GM18907 (cell line): Measurements from ENCODE around the gene C2CD3.
A peak's percentile ranks its signal among the peaks of the same experiment; 100 is the strongest.

Experiments
- ATAC-seq: cut with Tn5 transposase; IDR thresholded peaks from one replicate; pipeline ENCODE4 v1.9.1; 2021; ENCODE audit warnings: mild to moderate bottlenecking, moderate library complexity; ENCODE audit not compliant: unreplicated experiment

C2CD3 gene

DNA sequence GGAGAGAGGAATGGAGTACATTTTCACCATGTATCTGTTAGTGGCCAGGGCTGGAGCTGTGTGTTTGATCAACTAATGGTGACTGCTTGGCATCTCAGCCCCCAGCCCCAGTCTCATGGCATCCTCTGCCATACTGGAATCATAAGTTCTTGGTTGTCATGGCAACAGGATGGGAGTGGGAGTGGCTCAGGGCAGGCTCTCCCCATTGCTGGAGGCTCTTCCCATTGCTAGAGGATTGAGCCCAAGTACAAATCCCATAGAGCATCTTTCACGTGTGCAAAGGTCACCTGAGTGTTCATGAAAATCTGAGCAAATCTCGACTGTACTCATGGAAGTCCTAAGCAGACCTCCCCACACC is 205.1 kb downstream of the C2CD3 start:
- ATAC-seq: no peak

DNA sequence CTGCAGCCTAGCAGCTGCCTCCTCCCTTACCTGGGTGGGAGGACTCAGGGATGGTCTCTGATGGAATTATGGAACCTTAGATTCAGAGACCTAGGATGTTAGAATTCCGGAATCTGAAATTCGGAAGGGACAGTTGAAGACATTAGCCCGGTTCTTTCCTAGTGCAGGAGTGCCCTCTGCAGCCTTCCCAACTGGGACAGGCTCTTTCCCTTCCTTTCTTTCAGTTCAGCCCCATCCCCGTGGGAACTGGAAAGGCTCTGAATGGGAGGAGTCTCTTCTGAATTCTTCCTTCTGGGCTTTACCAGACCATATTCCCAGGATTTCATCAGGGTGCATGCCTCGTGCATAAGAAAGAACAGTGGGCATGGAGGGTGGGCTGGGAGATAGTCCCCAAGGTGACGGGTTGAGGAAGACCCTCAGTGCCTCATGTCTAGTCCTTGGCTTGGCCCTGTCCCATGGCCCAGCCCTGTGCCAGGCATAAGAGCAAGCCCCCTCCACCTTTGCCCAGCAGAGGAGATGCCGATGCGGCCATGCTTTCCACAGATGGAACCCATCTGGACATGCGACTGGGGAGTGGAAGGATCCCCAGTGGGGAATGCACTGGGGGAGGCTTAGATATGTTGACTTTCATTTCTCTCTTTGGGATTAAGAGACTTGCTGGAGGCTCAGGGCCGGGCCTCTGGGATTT is 205.6 kb downstream of the C2CD3 start:
- ATAC-seq: no peak

DNA sequence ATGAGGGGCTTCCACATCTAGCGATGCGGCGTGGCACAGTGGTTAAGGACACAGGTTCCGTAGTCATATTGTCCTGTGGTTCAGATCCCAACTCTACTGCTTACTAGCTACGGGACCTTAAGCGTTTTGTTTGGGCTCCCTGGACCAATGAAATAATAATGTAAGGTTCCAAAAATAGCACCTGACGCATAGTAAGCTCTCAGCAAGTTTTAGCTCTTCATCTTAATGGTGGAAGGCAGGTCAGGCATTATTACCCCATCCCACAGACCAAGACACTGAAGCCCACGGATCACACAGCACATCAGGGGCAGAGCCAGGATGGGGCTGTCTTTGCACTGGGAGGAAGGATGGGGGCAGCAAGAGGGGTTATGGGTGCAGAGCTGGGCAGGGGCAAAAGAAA is 206.9 kb downstream of the C2CD3 start:
- ATAC-seq: peak; percentile 12
